Cardiac septum (tissue), 1 donor: ENCODE results near the gene UQCR11. TPM values are rescaled to one million over a fixed set of nuclear protein-coding genes. Genes with fewer than 3 reads are reported as not detected.

ENCODE experiments used
- DNase-seq: peaks from one replicate; pipeline ENCODE4 v3.0.0-alpha.2; 2020; ENCODE audit warnings: low spot score
- intact Hi-C: fragments of 100-400 bp; cut with DNase I; formaldehyde crosslinking; loops from one replicate; pipeline ENCODE4 v1.14.0; 2022
- total RNA-seq: library from RNA; stranded (reverse); fragmentation: NEBNext Ultra II Directional; extraction: Animal tissue kit (Norgen Biotek cat#: 25700); gene quantifications from one replicate; pipeline ENCODE4 v1.2.1, GENCODE V29; 2021
- donor health status: DM: no; HTN: no; CAD: no.

UQCR11 gene
- total RNA-seq, 1 donor from 2014 or later: 697 TPM

- no peak for DNase-seq
- intact Hi-C loops: no loop called here
Observed at GRCh38 chr19:1554968-1555367, 50.3 kb downstream of the UQCR11 start.

GRCh38 chr19:1553415-1553814 is 51.8 kb downstream of the UQCR11 start:
- intact Hi-C loops: no loop called here
- no peak for DNase-seq

GRCh38 chr19:1551068-1552040 is 53.9 kb downstream of the UQCR11 start:
- intact Hi-C loops: no loop called here

GRCh38 chr19:1549332-1549945 is 55.8 kb downstream of the UQCR11 start:
- DNase-seq: no peak
- intact Hi-C loops: loop anchor here (5.0 to 10.0 kb wide), 2 partner anchors 123 to 245 kb away; no protein-coding TSS in a partner anchor

More at GRCh38 chr19:1551068-1552040, 53.9 kb downstream of the UQCR11 start:
- no peak for DNase-seq

Other genes with a start within 250 kb of the UQCR11 start
- 233 TPM for gene NDUFS7, start 221.6 kb downstream of the UQCR11 start, total RNA-seq
- 51.6 TPM for gene GAMT, start 203.9 kb downstream of the UQCR11 start, total RNA-seq
- 81.2 TPM for gene DAZAP1, start 197.9 kb downstream of the UQCR11 start, total RNA-seq
- gene RPS15, start 167.1 kb downstream of the UQCR11 start, total RNA-seq: 479 TPM
- gene APC2, start 155.3 kb downstream of the UQCR11 start, total RNA-seq: 0.08 TPM
- 16.9 TPM for gene C19orf25, start 126.2 kb downstream of the UQCR11 start, total RNA-seq
- gene PCSK4, start 115.1 kb downstream of the UQCR11 start, total RNA-seq: 1.5 TPM
- gene REEP6, start 114.3 kb downstream of the UQCR11 start, total RNA-seq: 3.3 TPM
- 69.7 TPM for gene ADAMTSL5, start 92.4 kb downstream of the UQCR11 start, total RNA-seq
- not detected for gene PLK5, start 81.4 kb downstream of the UQCR11 start, total RNA-seq
- 8.3 TPM for gene MEX3D, start 37.1 kb downstream of the UQCR11 start, total RNA-seq
- gene MBD3, start 12.6 kb downstream of the UQCR11 start, total RNA-seq: 61.8 TPM
- 27.7 TPM for gene TCF3, start 47.2 kb upstream of the UQCR11 start, total RNA-seq
- not detected for gene ONECUT3, start 148.0 kb upstream of the UQCR11 start, total RNA-seq
- gene ATP8B3, start 206.8 kb upstream of the UQCR11 start, total RNA-seq: 0.78 TPM
- 16.7 TPM for gene REXO1, start 243.0 kb upstream of the UQCR11 start, total RNA-seq